ENCODE measurements around the gene PSMC3.

Gene PSMC3

GRCh38 chr11:47378010-47378835 is 48.0 kb downstream of the PSMC3 start, which contains the start of gene SPI1:
TSS of gene SPI1 (minus strand) at chr11:47378547. CDS start at chr11:47378353, 194 bp downstream.
- no peak within 1 kb of the TSS for H3K27ac ChIP-seq
- TF ChIP-seq ZFX (IDR thresholded peaks at IDR 0.05): no peak

- no peak overlapping the region for H3K27ac ChIP-seq
- TF ChIP-seq ZFX (IDR thresholded peaks at IDR 0.05): no peak
Measured at GRCh38 chr11:47377571-47378009, 48.6 kb downstream of the PSMC3 start.

- H3K27ac ChIP-seq: no peak overlapping the region
- TF ChIP-seq CTCF (conservative IDR thresholded peaks at IDR 0.05): no peak
- TF ChIP-seq ZFX (IDR thresholded peaks at IDR 0.05): no peak
Measured at GRCh38 chr11:47376525-47377371, 49.5 kb downstream of the PSMC3 start.

GRCh38 chr11:47376107-47376524 is 50.1 kb downstream of the PSMC3 start:
- TF ChIP-seq CTCF (conservative IDR thresholded peaks at IDR 0.05) (no peak), ZFX (IDR thresholded peaks at IDR 0.05) (no peak)
- H3K27ac ChIP-seq: no peak overlapping the region

- H3K27ac ChIP-seq: no peak overlapping the region
- TF ChIP-seq ZFX (IDR thresholded peaks at IDR 0.05) (no peak), CTCF (conservative IDR thresholded peaks at IDR 0.05) (no peak)
Measured at GRCh38 chr11:47375546-47376085, 50.6 kb downstream of the PSMC3 start.

- no peak for TF ChIP-seq CTCF (conservative IDR thresholded peaks at IDR 0.05)
- TF ChIP-seq ZFX (IDR thresholded peaks at IDR 0.05): no peak
- no peak overlapping the region for H3K27ac ChIP-seq
Measured at GRCh38 chr11:47375020-47375419, 51.2 kb downstream of the PSMC3 start.

GRCh38 chr11:47374720-47375019 is 51.6 kb downstream of the PSMC3 start:
- no peak overlapping the region for H3K27ac ChIP-seq
- TF ChIP-seq ZFX (IDR thresholded peaks at IDR 0.05): no peak
- TF ChIP-seq CTCF (conservative IDR thresholded peaks at IDR 0.05): no peak

Measured in C4-2B (cell line).